Omental fat pad (tissue), 4 donors: Measurements from ENCODE around the gene ARHGAP10. TPM values are rescaled to one million over a fixed set of nuclear protein-coding genes. Genes with fewer than 3 reads are reported as not detected.
"Not testable (repeated sequence)": the region's sequence is repeated elsewhere in the genome, so short reads cannot be mapped to it uniquely, and the experiment has no call there.

Experiments used
- ATAC-seq: fragments of 150-250 bp; one replicate; pipeline ENCODE4 v1.9.1; 2016; ENCODE audit warnings: mild to moderate bottlenecking, moderate library complexity; ENCODE audit not compliant: low FRiP score
- DNase-seq: peaks from one replicate; pipeline ENCODE4 v3.0.0-alpha.2; 2019; ENCODE audit warnings: low spot score
- CTCF ChIP-seq, 3 donors: fragments of 450-650 bp; IDR thresholded peaks; one replicate each; pipeline ENCODE4 v1.5.1; 2016 to 2017; ENCODE audit warnings: antibody characterized with exemption in 3 of 3, mild to moderate bottlenecking in 3 of 3, moderate library complexity in 2 of 3
- total RNA-seq, 4 donors: library from RNA; depleted of rRNA; stranded (reverse); fragments of >200 nt; gene quantifications; one replicate each; pipeline ENCODE4 v1.1.0, GENCODE V29; 2016

ARHGAP10 gene
- total RNA-seq, 4 donors from 2014 or later: 48.7 to 96.2 (median 57.0) TPM

- TF ChIP-seq CTCF (IDR thresholded peaks at IDR 0.05): no peak
- ATAC-seq: no peak
Observed at GRCh38 chr4:147877308-147877771, 145.5 kb downstream of the ARHGAP10 start.

DNA sequence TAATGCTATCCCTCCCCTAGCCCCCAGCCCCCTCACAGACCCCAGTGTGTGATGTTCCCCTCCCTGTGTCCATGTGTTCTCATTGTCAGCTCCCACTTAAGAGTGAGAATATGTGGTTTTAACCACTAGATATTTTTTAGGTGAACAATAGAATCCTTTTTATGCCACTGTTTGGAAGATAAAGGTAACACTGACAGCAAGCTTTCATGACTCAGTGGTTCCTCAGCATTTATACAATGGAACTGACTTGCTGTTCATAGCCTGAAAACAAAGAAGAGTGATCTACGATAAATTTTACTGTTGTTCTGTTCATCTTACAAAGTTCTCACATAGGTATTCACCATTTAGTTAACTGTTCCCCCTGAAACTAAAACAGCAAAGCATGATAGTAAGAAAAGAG is 147.8 kb downstream of the ARHGAP10 start:
- ATAC-seq: no peak
- no peak for TF ChIP-seq CTCF (IDR thresholded peaks at IDR 0.05)
- no peak for DNase-seq

More at GRCh38 chr4:147877308-147877771, 145.5 kb downstream of the ARHGAP10 start:
- DNase-seq: no peak

DNA sequence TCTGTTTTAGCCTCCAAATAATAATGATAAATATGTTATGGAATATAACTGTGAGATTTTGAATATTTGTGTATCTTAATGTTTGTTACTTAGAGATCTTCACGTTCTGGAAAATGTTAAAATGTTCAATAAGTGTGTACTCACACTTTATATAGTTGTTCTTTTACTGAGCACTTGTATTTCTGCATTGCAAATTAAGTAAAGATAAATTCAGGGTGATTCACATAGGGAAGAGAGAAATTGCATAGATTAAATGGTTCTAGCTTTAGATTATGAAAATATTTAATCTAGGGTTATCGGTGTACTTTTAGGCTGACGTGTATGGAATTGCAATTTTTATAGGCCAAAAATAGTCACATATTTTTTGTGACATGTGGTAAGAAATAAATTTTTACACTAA is 148.6 kb downstream of the ARHGAP10 start:
- ATAC-seq (no peak), DNase-seq (no peak)
- no peak for TF ChIP-seq CTCF (IDR thresholded peaks at IDR 0.05)

- ATAC-seq (no peak), DNase-seq (no peak)
- no peak for TF ChIP-seq CTCF (IDR thresholded peaks at IDR 0.05)
Observed at GRCh38 chr4:147884536-147884935, 152.6 kb downstream of the ARHGAP10 start.

DNA sequence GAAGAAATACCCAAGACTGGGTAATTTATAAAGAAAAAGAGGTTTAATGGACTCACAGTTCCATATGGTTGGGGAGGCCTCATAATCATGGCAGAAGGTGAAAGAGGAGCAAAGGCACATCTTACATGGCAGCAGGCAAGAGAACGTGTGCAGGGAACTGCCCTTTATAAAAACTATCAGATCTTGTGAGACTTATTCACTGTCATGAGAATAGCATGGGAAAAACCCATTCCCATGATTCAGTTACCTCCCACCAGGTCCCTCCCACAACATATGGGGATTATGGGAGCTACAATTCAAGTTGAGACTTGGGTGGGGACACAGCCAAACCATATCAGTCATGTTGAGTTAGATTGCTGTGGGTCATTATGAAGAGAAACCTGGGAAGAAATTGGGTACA is 153.3 kb downstream of the ARHGAP10 start:
- DNase-seq, ATAC-seq: not testable (repeated sequence)

GRCh38 chr4:147891476-147892115 is 159.7 kb downstream of the ARHGAP10 start:
- no peak for TF ChIP-seq CTCF (IDR thresholded peaks at IDR 0.05)
- DNase-seq: no peak
- ATAC-seq: no peak

DNA sequence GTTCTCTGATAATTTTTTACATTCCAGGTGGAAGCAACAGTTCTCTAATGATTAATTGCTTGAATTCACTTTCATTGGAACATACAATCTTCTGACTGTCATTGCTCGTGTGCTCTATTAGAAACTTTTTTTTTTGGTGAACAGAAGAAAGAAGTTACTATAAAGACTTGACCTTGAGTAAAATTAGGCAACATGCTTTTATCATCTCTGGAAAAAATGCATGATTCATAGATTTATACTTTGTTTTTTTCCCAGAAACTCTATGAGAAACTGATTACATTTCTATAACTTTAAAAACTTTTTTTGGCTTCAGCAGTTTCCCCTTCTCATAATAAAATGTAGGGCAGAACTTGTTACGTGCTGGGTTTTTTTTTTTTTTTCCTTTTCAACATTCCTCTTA is 167.6 kb downstream of the ARHGAP10 start:
- DNase-seq: no peak
- no peak for ATAC-seq
- no peak for TF ChIP-seq CTCF (IDR thresholded peaks at IDR 0.05)
